Measurements from ENCODE around the gene CSRP3.

DNA sequence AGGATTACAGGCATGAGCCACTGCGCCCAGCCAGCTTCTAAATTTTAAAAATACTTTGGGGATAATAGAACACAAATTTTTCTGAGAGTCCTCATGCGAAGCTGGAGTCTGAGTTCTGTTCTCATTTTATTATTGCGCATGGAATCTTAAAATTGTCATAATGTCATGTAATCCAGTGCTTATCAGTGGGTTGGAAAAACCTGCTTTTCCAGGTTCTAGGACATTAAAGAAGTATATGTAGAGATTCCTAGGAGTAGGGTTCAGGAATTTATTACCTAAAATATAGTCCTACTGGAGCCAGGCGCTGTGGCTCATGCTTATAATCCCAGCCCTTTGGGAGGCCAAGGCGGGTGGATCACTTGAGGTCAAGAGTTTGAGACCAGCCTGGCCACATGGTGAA lies 43.6 kb upstream of the CSRP3 start:
- TF ChIP-seq EP300 (IDR thresholded peaks at IDR 0.05) (no peak), FOSL2 (IDR thresholded peaks at IDR 0.05) (no peak), FOSL2 (CRISPR knock-in tag; IDR thresholded peaks at IDR 0.05) (no peak), CEBPB (IDR thresholded peaks at IDR 0.05) (no peak), GATA3 (IDR thresholded peaks at IDR 0.05; ENCODE audit: borderline replicate concordance) (no peak), MAX (IDR thresholded peaks at IDR 0.05) (no peak), CTCF (IDR thresholded peaks at IDR 0.05) (no peak), RAD21 (conservative IDR thresholded peaks at IDR 0.05 in 1 of 2, IDR thresholded peaks at IDR 0.05 in 1 of 2) (no peak), POLR2A (IDR thresholded peaks at IDR 0.05; ENCODE audit: low read length) (no peak), BHLHE40 (IDR thresholded peaks at IDR 0.05; ENCODE audit: low read depth, low read length) (no peak), PHF8 (IDR thresholded peaks at IDR 0.05; ENCODE audit: borderline replicate concordance, low read depth) (no peak), CHD2 (IDR thresholded peaks at IDR 0.05; ENCODE audit: low read length, partially characterized antibody) (no peak)
- TF ChIP-seq, protein P1, sequence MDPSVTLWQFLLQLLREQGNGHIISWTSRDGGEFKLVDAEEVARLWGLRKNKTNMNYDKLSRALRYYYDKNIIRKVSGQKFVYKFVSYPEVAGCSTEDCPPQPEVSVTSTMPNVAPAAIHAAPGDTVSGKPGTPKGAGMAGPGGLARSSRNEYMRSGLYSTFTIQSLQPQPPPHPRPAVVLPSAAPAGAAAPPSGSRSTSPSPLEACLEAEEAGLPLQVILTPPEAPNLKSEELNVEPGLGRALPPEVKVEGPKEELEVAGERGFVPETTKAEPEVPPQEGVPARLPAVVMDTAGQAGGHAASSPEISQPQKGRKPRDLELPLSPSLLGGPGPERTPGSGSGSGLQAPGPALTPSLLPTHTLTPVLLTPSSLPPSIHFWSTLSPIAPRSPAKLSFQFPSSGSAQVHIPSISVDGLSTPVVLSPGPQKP (IDR thresholded peaks at IDR 0.05; ENCODE audit: low read depth, low read length): no peak
- TF ChIP-seq, protein P2, sequence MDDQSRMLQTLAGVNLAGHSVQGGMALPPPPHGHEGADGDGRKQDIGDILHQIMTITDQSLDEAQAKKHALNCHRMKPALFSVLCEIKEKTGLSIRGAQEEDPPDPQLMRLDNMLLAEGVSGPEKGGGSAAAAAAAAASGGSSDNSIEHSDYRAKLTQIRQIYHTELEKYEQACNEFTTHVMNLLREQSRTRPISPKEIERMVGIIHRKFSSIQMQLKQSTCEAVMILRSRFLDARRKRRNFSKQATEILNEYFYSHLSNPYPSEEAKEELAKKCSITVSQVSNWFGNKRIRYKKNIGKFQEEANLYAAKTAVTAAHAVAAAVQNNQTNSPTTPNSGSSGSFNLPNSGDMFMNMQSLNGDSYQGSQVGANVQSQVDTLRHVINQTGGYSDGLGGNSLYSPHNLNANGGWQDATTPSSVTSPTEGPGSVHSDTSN (IDR thresholded peaks at IDR 0.05): no peak
